Adrenal gland (tissue), 5 donors: ENCODE data around the gene ACRV1.

Experiments
- CTCF ChIP-seq, 6 experiments: fragments of 450-650 bp in 4 of 6; fragments of 200-600 bp in 2 of 6; sonication (generic) in 1 of 6; IDR thresholded peaks; 1 replicate in 5 of 6; 2 replicates in 1 of 6; pipeline versions ENCODE4 v1.5.1 to v1.8.0; 2016 to 2021; ENCODE audit warnings: antibody characterized with exemption in 6 of 6, mild to moderate bottlenecking in 2 of 6, moderate library complexity in 1 of 6
- POLR2A ChIP-seq, 2 donors: fragments of 450-650 bp; IDR thresholded peaks; one replicate each; pipeline ENCODE4 v1.6.1; 2017; ENCODE audit warnings: antibody characterized with exemption in 2 of 2, mild to moderate bottlenecking in 2 of 2, moderate library complexity in 1 of 2
- donor health status: DM: no; HTN: no; CAD: no.

- no peak for TF ChIP-seq CTCF (IDR thresholded peaks at IDR 0.05)
- TF ChIP-seq POLR2A (IDR thresholded peaks at IDR 0.05) = no peak
Measured at GRCh38 chr11:125701018-125701610, 20.5 kb upstream of the ACRV1 start.
